Prostate gland (tissue), 2 donors: Measurements from ENCODE around the gene KRT13. TPM values are rescaled to one million over a fixed set of nuclear protein-coding genes. Genes with fewer than 3 reads are reported as not detected.

Experiments
- DNase-seq: peaks from one replicate; pipeline ENCODE4 v3.0.0-alpha.2; 2019; ENCODE audit warnings: low spot score
- H3K27ac ChIP-seq, 2 donors: fragments of 200-600 bp; sonication (generic); 2 replicates each; pipeline ENCODE4 v1.5.1; 2017 to 2019
- H3K27me3 ChIP-seq: fragments of 200-600 bp; sonication (generic); replicated peaks from 2 replicates; pipeline ENCODE4 v1.5.1; 2019; ENCODE audit not compliant: insufficient read depth
- H3K36me3 ChIP-seq, 2 donors: fragments of 200-600 bp; sonication (generic); 1 replicate in 1 of 2; 2 replicates in 1 of 2; pipeline versions ENCODE4 v1.5.1 to v1.8.1; 2017 to 2019
- H3K4me1 ChIP-seq: fragments of 200-600 bp; sonication (generic); replicated peaks from 2 replicates; pipeline ENCODE4 v1.5.1; 2019
- H3K4me3 ChIP-seq, 2 donors: fragments of 200-600 bp; sonication (generic); 2 replicates each; pipeline ENCODE4 v1.5.1; 2017 to 2019
- H3K9me3 ChIP-seq: fragments of 200-600 bp; sonication (generic); 2 replicates; pipeline ENCODE4 v1.5.1; 2017
- CTCF ChIP-seq, 4 experiments: fragments of 200-600 bp in 2 of 4; fragments of 450-650 bp in 2 of 4; sonication (generic) in 2 of 4; IDR thresholded peaks; 1 replicate in 3 of 4; 2 replicates in 1 of 4; pipeline ENCODE4 v1.5.1; 2016 to 2019; ENCODE audit warnings: antibody characterized with exemption in 4 of 4, mild to moderate bottlenecking in 2 of 4, moderate library complexity in 2 of 4
- POLR2A ChIP-seq: fragments of 450-650 bp; IDR thresholded peaks from one replicate; pipeline ENCODE4 v1.6.1; 2016; ENCODE audit warnings: antibody characterized with exemption, mild to moderate bottlenecking
- POLR2AphosphoS5 ChIP-seq: sonication (generic); formaldehyde crosslinking; IDR thresholded peaks from one replicate; pipeline ENCODE4 v1.6.1; 2017; ENCODE audit warnings: antibody characterized with exemption
- WGBS: methylation state at CpG from one replicate; pipeline ENCODE4 v1.1.5; 2018; 5-methylcytosine and 5-hydroxymethylcytosine counted together
- intact Hi-C: fragments of 100-400 bp; cut with DNase I; formaldehyde crosslinking; loops from one replicate; pipeline ENCODE4 v1.14.2; 2022
- total RNA-seq, 2 donors: library from RNA; depleted of rRNA; stranded (reverse); fragments of >200 nt; gene quantifications; one replicate each; pipeline ENCODE4 v1.1.0, GENCODE V29; 2016

The KRT13 gene
- total RNA-seq, 2 donors from 2014 or later: 38.4 to 62.7 TPM

GRCh38 chr17:41551365-41551764, 46.0 kb upstream of the KRT13 start:
- Histone ChIP-seq H3K4me3 (no peak overlapping the region), H3K9me3 (no peaks in the 10 kb centered on the region), H3K27ac (no peak overlapping the region), H3K4me1 (peaks cover 8% of the 10 kb centered on the region), H3K36me3 (no peaks in the 10 kb centered on the region), H3K27me3 (no peaks in the 10 kb centered on the region)
- DNase-seq: no peak
- TF ChIP-seq POLR2AphosphoS5: no peak
- TF ChIP-seq POLR2A: no peak
- TF ChIP-seq CTCF (IDR thresholded peaks at IDR 0.05): no peak
- WGBS: 76% methylated on average over 5 of the region's 5 CpGs
- intact Hi-C loops: loop anchor here (5.0 kb wide), 1 partner anchor 111 kb away; no protein-coding TSS in a partner anchor

GRCh38 chr17:41549596-41550039, 44.2 kb upstream of the KRT13 start:
- H3K27ac ChIP-seq: peak overlapping the region; percentile 63 to 77
- peaks cover 8% of the 10 kb centered on the region for H3K4me1 ChIP-seq
- no peaks in the 10 kb centered on the region for H3K36me3 ChIP-seq
- no peaks in the 10 kb centered on the region for H3K9me3 ChIP-seq
- intact Hi-C loops: loop anchor here (1.0 to 5.0 kb wide), 3 partner anchors 99 to 640 kb away; no protein-coding TSS in a partner anchor
- TF ChIP-seq POLR2AphosphoS5 (no peak), CTCF (IDR thresholded peaks at IDR 0.05) (no peak), POLR2A (no peak)
- H3K27me3 ChIP-seq: no peaks in the 10 kb centered on the region
- no peak overlapping the region for H3K4me3 ChIP-seq
- no peak for DNase-seq
- 49% methylated on average over 8 of the region's 8 CpGs for WGBS

- peak overlapping the region; percentile 2 to 5 for H3K4me3 ChIP-seq
- no peaks in the 10 kb centered on the region for H3K9me3 ChIP-seq
- intact Hi-C loops: loop anchor here (1.0 kb wide), 2 partner anchors 99 to 640 kb away; no protein-coding TSS in a partner anchor
- DNase-seq: peak; percentile 83
- H3K36me3 ChIP-seq: no peaks in the 10 kb centered on the region
- H3K27me3 ChIP-seq: no peaks in the 10 kb centered on the region
- WGBS: 1% methylated on average over 24 of the region's 25 CpGs
- peaks cover 8% of the 10 kb centered on the region for H3K4me1 ChIP-seq
- peak overlapping the region; percentile 63 to 77 for H3K27ac ChIP-seq
- peak; percentile 61 to 91 (median 82) for TF ChIP-seq CTCF (IDR thresholded peaks at IDR 0.05)
- peak; percentile 35 for TF ChIP-seq POLR2A
- TF ChIP-seq POLR2AphosphoS5: peak; percentile 52
Measured at GRCh38 chr17:41548844-41549595, 43.6 kb upstream of the KRT13 start.

GRCh38 chr17:41547921-41548843, 42.8 kb upstream of the KRT13 start:
- peaks cover 8% of the 10 kb centered on the region for H3K4me1 ChIP-seq
- peak overlapping the region in 1 of 2 donors; percentile 2 for H3K4me3 ChIP-seq
- TF ChIP-seq CTCF (IDR thresholded peaks at IDR 0.05): no peak
- peak; percentile 37 for TF ChIP-seq POLR2AphosphoS5
- TF ChIP-seq POLR2A: peak; percentile 50
- no peaks in the 10 kb centered on the region for H3K36me3 ChIP-seq
- H3K9me3 ChIP-seq: no peaks in the 10 kb centered on the region
- peak overlapping the region; percentile 63 to 77 for H3K27ac ChIP-seq
- DNase-seq: peak; percentile 44
- intact Hi-C loops: no loop called here
- 27% methylated on average over 23 of the region's 23 CpGs for WGBS
- no peaks in the 10 kb centered on the region for H3K27me3 ChIP-seq
